NCI-H2196 (cell line): ENCODE results near the gene ELAC2.

Source experiments
- DNase-seq: peaks from one replicate; lab custom pipeline; 2025; ENCODE audit not compliant: unreplicated experiment; lab: John Stamatoyannopoulos, UW

Gene ELAC2, protein sequence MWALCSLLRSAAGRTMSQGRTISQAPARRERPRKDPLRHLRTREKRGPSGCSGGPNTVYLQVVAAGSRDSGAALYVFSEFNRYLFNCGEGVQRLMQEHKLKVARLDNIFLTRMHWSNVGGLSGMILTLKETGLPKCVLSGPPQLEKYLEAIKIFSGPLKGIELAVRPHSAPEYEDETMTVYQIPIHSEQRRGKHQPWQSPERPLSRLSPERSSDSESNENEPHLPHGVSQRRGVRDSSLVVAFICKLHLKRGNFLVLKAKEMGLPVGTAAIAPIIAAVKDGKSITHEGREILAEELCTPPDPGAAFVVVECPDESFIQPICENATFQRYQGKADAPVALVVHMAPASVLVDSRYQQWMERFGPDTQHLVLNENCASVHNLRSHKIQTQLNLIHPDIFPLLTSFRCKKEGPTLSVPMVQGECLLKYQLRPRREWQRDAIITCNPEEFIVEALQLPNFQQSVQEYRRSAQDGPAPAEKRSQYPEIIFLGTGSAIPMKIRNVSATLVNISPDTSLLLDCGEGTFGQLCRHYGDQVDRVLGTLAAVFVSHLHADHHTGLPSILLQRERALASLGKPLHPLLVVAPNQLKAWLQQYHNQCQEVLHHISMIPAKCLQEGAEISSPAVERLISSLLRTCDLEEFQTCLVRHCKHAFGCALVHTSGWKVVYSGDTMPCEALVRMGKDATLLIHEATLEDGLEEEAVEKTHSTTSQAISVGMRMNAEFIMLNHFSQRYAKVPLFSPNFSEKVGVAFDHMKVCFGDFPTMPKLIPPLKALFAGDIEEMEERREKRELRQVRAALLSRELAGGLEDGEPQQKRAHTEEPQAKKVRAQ

GRCh38 chr17:13017655-13018459, at the start of gene ELAC2:
Gene ELAC2 (minus strand): TSS chr17:13018027. CDS start chr17:13017947, 80 bp downstream.
- DNase-seq = peak; percentile 88

- DNase-seq = no peak
These were observed 47.2 kb upstream of the ELAC2 start for GRCh38 chr17:13065032-13065431.

DNA sequence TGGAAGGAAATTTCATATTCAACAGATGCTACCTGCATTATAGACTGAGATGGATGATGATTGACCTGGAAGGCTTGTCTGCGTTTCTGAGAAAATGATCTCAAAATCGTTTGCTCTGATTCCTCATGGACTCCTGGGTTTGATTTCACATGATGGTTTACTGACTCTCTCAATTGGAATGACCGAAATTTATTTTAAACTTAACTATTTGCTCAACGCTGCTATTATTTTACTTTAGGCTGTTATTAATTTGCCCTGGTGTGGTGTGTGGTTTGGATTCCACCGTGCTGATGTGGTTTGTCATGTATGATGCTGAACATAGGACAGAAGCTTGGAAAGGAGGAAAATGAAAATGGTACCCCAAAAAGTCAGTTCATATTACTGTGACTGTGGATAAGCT, 37.3 kb upstream of the ELAC2 start:
- DNase-seq = no peak

DNA sequence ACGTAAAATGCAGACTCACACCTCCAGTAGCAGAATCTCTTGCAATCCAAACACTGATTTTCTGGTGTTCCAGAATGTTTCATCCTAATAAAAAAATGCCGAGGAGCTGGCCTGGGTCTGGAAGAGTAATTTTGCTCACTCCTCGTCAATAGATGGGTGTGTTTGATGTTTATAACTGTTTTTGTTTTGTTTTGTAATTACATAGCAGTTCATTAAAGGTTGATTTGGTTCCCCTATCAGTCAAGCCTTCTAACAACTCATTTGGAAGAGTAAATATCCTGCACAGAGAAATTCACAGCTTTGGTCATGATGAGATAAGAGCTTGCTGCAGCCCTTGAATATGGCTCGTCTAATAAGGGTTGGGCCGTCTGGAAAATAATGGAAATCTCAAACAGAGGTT, 36.8 kb upstream of the ELAC2 start:
- DNase-seq = no peak

DNA sequence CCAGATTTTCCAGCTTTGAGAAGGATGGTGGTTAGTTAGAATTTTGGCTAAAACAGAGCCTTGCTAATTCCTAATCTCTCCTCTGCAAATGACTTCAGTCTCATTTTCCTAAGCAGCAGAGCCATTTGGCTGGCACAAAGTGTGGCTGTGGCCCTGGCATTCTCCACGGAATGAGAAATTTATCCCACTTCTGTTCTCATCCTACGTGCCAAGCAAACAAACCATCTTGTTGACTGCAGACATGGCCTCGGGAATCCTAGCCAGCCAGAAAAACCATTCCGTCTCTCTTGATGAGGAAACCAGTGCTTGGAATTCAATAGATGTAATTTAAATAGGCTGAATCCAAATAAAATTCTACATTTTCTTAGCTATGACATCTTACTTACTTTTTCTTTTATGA, 34.1 kb upstream of the ELAC2 start:
- DNase-seq = no peak

- no peak for DNase-seq
These were observed 29.3 kb upstream of the ELAC2 start for GRCh38 chr17:13047011-13047606.

DNA sequence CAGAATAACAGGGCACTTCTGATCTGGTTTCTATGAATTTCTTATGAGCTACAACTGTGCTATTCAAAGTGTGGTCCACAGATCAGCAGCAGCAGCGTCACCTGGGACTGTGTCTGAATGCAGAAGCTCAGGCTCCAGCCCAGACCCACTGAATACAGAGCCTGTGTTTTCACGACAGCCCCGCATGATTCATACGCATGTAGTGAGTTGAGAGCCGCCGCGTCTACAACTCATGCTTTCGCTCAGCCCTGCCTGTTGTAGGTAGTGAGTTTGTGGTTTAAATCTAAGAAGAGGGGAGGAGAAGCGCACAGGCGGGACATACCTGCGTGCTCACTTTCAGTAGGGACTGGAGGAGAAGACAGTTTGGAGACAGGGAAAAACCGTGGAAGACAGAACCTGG, 28.5 kb upstream of the ELAC2 start:
- DNase-seq = no peak

DNA sequence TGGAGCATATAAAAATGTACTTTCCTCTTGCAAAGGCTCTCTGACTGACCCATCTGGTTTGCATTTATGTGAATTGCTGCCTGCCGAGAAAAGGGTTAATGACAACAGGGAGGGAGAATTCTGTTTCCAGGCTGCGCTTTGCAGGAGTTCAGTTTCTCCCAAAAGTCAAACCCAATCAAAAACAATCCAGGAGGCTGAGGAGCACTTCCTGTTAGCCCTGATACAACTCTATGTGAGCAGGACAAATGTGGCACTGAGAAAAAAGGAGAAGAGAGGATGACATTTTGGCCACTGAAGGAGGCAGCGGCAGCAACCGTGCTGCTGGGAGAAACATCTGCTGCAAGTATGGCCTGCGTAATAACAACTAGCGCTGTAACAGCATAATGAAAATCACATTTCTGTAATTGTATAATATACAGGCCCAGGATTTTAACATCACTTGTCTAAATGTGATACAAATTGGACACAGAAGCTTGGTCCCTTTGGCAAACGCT, 26.8 kb upstream of the ELAC2 start:
- no peak for DNase-seq

GRCh38 chr17:13038931-13039665, 21.3 kb upstream of the ELAC2 start:
- no peak for DNase-seq

- DNase-seq = no peak
These were observed 18.9 kb upstream of the ELAC2 start for GRCh38 chr17:13036751-13037150.

GRCh38 chr17:13035420-13035819, 17.6 kb upstream of the ELAC2 start:
- no peak for DNase-seq

DNA sequence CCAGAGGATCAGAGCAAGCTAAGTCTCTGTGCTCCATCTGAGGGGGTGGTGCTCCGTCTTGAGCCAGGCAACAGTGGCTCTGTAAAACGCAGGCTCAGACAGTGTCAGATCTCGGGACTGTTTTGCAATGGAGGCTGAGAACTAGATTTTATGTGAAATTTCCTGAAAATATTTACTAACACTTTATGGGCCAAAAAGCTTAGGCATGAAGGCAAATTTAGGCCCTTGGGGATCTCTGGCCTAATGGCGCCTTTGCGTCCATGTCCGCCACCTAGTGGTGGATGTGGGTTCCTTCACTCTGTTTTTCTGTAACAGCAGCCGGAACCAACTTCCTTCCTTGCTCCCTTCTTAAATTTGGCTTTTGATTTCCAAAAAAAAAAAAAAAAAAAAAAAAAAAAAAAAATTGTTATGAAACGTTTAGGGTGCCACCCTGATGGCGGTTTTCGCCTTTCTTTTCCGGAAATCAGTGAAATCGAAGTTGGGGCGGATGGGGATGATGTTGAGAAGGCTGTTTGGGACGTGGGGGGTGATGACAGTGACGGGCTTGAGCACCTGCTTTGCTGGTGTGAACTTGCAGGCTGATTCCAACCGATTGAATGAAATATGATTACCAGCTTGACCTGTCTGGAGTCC, 14.0 kb upstream of the ELAC2 start:
- peak; percentile 21 for DNase-seq

- DNase-seq = peak; percentile 42
These were observed 12.9 kb upstream of the ELAC2 start for GRCh38 chr17:13030459-13031300.

GRCh38 chr17:13030056-13030455, 12.2 kb upstream of the ELAC2 start:
- no peak for DNase-seq

- no peak for DNase-seq
These were observed 11.5 kb upstream of the ELAC2 start for GRCh38 chr17:13029340-13029739.

DNA sequence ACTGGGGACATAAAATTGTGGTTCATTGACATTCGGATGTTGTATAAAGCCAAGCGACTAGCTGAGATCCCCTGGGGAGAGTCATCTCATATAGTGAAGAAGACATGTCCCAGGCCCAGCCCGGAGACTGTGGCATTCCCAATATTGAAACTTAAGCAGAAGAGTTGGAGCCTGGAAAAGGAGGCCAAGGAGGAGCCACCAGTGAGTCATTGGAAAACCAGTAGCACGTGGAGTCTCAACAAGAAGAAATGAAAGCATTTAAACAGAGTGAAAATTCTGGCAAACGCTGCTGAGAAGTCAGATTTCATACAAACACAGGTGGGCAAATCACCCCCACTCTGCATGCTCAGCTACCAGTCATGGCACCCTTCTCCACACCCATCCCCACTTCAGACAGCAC, 9.4 kb upstream of the ELAC2 start:
- no peak for DNase-seq

DNA sequence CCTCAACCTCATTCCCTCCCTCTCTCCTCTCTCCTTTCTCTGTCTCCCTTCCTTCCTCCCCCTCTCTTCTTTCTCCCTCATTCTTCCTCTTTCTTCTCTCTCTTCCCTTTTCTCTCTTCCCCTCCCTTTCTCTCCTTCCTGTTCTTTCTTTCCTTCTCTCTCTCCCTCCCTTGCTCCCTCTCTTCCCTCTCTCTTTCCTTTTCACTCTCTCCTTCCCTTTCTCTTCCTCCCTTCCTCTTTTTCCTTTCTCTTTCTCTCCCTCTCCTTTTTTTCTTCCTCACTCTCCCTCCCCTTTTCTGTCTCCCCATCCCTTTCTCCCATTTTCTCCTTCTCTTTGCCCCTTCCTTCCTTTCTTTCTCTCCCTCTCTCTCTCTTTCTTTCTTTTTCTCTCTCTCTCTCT, 7.9 kb upstream of the ELAC2 start:
- DNase-seq = no peak

- DNase-seq = no peak
These were observed 7.4 kb upstream of the ELAC2 start for GRCh38 chr17:13025258-13025627.
